HFFc6 (cell line): ENCODE data around the gene PRIMA1. TPM values are rescaled to one million over a fixed set of nuclear protein-coding genes. Genes with fewer than 3 reads are reported as not detected.
"Not testable (repeated sequence)": the region's sequence is repeated elsewhere in the genome, so short reads cannot be mapped to it uniquely, and the experiment has no call there.

Source experiments
- DNase-seq: peaks from one replicate; pipeline ENCODE4 v3.0.0-alpha.2; 2018
- H3K27ac Mint-ChIP-seq: 2 replicates; pipeline ENCODE4 v1.8.0; 2020; ENCODE audit warnings: mild to moderate bottlenecking, mixed read lengths
- H3K27me3 Mint-ChIP-seq: 2 replicates; pipeline ENCODE4 v1.8.0; 2021; ENCODE audit warnings: mild to moderate bottlenecking, moderate library complexity, mixed read lengths; ENCODE audit not compliant: insufficient read depth
- H3K36me3 Mint-ChIP-seq: 2 replicates; pipeline ENCODE4 v1.8.0; 2021; ENCODE audit warnings: low read depth, mixed read lengths
- H3K4me1 Mint-ChIP-seq: 2 replicates; pipeline ENCODE4 v1.8.0; 2020; ENCODE audit warnings: low read depth, mixed read lengths
- H3K4me3 Mint-ChIP-seq: 2 replicates; pipeline ENCODE4 v1.8.0; 2020; ENCODE audit warnings: mild to moderate bottlenecking, moderate library complexity, mixed read lengths
- H3K9me3 Mint-ChIP-seq: 2 replicates; pipeline ENCODE4 v1.8.0; 2020; ENCODE audit warnings: mild to moderate bottlenecking, mixed read lengths
- total RNA-seq, 6 experiments: library from RNA; stranded (reverse); fragmentation: NEBNext Ultra II Directional; extraction: Animal tissue kit (Norgen Biotek cat#: 25700); gene quantifications; 2 replicates in 1 of 6; 3 replicates in 5 of 6; pipeline ENCODE4 v1.2.3, GENCODE V29; 2021
- TF ChIP-seq, protein P1 (sequence below): fragments of 200-600 bp; sonication (generic); IDR thresholded peaks from 2 replicates; pipeline ENCODE4 v1.5.0; 2021; ENCODE audit warnings: antibody characterized with exemption, mild to moderate bottlenecking

The PRIMA1 gene
- total RNA-seq, 6 experiments from 2014 or later: not detected

DNA sequence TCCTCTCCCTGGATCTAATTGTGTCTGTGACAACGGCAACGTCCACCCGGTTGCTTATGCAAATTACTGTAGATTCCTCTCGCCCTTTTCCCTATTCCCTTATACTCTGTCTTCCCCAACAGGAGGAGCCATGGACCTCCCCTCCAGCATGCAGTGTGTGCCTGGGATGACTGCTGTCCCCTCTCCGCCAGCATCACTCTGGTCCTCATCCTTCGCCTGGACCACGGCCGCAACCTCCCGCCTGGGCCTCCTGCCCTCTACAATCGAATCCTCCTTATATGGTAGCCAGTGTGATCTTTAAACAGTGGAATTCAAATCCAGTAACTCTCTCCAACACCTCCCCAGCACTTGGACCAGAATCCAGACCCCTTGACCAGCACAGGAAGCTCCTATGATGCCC lies 30.6 kb upstream of the PRIMA1 start:
- no peaks in the 10 kb centered on the region for H3K36me3 Mint-ChIP-seq
- no peak for DNase-seq
- H3K4me3 Mint-ChIP-seq: no peak overlapping the region
- peaks cover 2% of the 10 kb centered on the region for H3K27me3 Mint-ChIP-seq
- H3K4me1 Mint-ChIP-seq: no peaks in the 10 kb centered on the region
- peaks cover 76% of the 10 kb centered on the region for H3K9me3 Mint-ChIP-seq
- TF ChIP-seq, protein P1, sequence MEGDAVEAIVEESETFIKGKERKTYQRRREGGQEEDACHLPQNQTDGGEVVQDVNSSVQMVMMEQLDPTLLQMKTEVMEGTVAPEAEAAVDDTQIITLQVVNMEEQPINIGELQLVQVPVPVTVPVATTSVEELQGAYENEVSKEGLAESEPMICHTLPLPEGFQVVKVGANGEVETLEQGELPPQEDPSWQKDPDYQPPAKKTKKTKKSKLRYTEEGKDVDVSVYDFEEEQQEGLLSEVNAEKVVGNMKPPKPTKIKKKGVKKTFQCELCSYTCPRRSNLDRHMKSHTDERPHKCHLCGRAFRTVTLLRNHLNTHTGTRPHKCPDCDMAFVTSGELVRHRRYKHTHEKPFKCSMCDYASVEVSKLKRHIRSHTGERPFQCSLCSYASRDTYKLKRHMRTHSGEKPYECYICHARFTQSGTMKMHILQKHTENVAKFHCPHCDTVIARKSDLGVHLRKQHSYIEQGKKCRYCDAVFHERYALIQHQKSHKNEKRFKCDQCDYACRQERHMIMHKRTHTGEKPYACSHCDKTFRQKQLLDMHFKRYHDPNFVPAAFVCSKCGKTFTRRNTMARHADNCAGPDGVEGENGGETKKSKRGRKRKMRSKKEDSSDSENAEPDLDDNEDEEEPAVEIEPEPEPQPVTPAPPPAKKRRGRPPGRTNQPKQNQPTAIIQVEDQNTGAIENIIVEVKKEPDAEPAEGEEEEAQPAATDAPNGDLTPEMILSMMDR: no peak
- no peak overlapping the region for H3K27ac Mint-ChIP-seq

DNA sequence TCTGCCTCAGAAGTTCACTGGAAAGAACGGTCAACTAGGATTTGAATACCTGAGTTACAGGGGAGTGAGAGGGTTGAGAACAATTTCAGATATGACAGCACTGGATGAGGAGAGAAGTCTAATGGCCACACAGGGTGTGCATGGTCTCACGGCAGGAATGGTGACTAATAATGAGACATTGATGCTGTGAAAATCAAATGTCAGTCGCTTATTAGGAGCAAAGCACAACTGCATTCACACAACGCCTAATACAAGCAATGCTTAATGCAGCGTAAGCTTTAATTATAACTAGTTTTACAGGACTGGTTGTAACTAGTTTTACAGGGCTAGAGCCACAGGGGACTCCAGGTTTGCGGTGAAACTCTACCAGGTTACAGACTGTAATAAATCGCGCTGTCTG lies 23.4 kb upstream of the PRIMA1 start:
- Mint-ChIP-seq H3K27me3 (0 out of 2 replicates have a peak, but pooled peaks cover 1% of the 10 kb centered on the region), H3K4me1 (no peaks in the 10 kb centered on the region), H3K36me3 (0 out of 2 replicates have a peak, but pooled peaks cover 7% of the 10 kb centered on the region), H3K9me3 (peaks cover 63% of the 10 kb centered on the region), H3K27ac (no peak overlapping the region), H3K4me3 (no peak overlapping the region)
- TF ChIP-seq, protein P1: no peak
- DNase-seq: no peak

DNA sequence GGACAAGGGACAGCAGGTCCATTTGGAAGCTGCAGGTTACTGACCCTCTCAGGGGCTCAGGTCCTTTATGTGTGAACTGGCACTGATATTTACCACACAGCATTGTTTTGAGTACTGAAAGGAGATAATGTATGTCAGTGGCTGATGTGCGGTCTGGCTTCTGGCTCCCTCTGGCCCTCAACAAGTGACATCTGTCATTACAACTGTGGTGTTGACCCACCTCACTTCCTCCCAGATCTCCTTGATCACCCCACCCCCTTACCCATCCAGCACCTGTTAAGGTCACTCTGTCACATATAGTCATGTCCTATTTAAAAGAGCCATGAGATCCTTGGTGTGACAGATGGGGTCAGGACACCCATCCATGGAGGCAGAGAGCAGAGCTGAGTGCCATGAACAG lies 22.7 kb upstream of the PRIMA1 start:
- H3K4me3 Mint-ChIP-seq: no peak overlapping the region
- peaks cover 58% of the 10 kb centered on the region for H3K9me3 Mint-ChIP-seq
- 0 out of 2 replicates have a peak, but pooled peaks cover 1% of the 10 kb centered on the region for H3K27me3 Mint-ChIP-seq
- TF ChIP-seq, protein P1: no peak
- H3K36me3 Mint-ChIP-seq: 0 out of 2 replicates have a peak, but pooled peaks cover 7% of the 10 kb centered on the region
- no peak overlapping the region for H3K27ac Mint-ChIP-seq
- DNase-seq: no peak
- H3K4me1 Mint-ChIP-seq: no peaks in the 10 kb centered on the region

DNA sequence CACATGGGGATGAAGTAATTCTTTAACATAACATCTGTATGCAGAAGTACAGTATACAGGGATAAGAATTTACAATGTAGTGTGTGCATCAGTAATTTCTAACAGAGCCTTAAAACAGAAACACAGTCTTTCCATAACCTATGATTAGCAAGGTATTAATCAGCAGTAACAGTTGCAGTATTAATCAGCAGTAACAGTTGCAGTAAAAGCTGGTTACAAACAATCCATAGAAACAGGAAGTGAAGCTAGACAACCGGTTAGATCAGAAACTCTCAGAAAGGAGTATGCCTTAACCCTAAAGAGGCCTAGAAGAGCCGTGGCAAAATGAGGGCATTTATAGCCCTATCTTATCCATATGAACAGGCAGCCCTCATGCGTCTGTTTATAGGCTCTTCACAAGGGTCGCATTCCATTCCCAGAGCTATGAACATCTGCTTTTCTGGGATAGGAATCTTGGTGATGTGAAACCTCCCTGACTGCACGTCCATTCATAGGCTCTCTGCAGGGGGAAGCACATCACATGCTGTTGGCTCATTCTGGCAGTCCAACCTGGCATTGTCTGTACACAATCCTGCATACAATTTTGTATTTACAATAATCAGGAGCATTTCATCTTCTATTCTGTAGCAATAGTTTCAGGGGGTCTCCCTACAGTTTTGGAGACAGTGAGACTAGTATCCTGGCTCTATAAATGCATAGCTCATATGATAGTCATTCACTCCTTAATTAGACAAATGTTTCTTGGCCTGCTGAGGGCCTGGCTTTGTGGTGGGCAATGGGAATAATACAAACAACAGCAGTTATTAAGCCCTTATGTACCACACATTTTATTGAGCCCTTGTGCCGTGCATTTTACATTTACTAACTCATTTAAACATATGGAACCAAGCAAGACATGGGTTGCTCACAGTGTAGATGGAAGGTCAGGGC lies 21.5 kb upstream of the PRIMA1 start:
- DNase-seq, H3K36me3 Mint-ChIP-seq, H3K4me1 Mint-ChIP-seq, H3K4me3 Mint-ChIP-seq, H3K27ac Mint-ChIP-seq, H3K27me3 Mint-ChIP-seq: not testable (repeated sequence)
- H3K9me3 Mint-ChIP-seq: peaks cover 53% of the 10 kb centered on the region

- DNase-seq: no peak
- no peak overlapping the region for H3K4me3 Mint-ChIP-seq
- H3K9me3 Mint-ChIP-seq: peaks cover 59% of the 10 kb centered on the region
- H3K4me1 Mint-ChIP-seq: no peaks in the 10 kb centered on the region
- TF ChIP-seq, protein P1: no peak
- H3K27me3 Mint-ChIP-seq: no peaks in the 10 kb centered on the region; the same call in 1 of the 2 replicates
- no peak overlapping the region for H3K27ac Mint-ChIP-seq
- peaks cover 11% of the 10 kb centered on the region; the same call in 1 of the 2 replicates for H3K36me3 Mint-ChIP-seq
Observed at GRCh38 chr14:93804654-93805053, 16.4 kb upstream of the PRIMA1 start.
